ENCODE data around the gene RIT2.

The RIT2 gene

DNA sequence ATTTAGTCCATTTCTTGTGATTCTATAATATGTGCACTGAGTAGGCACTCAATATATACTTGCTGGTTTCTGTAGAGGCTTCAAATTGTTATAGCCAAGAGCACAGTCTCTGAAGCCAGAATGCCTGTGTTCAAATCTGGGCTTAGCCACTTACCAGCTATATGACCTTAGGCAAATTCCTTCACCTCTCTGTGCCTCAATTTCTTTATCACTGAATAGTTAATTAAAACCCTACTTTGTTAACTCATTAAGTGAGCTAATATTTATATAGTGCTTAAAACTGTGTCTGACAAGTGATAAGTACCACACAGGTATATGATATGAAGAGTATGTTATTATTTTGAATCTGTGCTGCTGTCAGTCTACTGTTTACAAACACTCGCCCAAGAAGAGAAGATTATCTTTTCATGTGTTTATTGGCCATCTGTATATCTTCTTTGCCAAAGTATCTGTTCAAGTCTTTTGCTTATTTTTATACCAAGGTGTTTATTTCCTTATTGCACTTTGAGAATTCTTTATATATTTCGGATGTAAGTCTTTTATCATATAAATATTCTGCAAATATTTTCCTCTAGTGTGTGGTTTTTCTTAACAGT, 1.3 kb upstream of the RIT2 start:
- Histone ChIP-seq H3F3A (ENCODE audit: insufficient read depth, low read length) (no peaks in the 10 kb centered on the region), H3K4me2 (ENCODE audit: low read length) (no peak overlapping the region), H3K79me2 (ENCODE audit: insufficient read depth, low read length) (no peaks in the 10 kb centered on the region), H4K20me1 (ENCODE audit: insufficient read depth, low read length) (no peaks in the 10 kb centered on the region), H2AFZ (ENCODE audit: low read length) (no peak overlapping the region), H3K9ac (ENCODE audit: low read length) (no peak overlapping the region), H3K27me3 (ENCODE audit: insufficient read depth, low read length) (no peaks in the 10 kb centered on the region), H3K27ac (ENCODE audit: low read depth, low read length, poor library complexity, severe bottlenecking) (no peak overlapping the region), H3K9me2 (ENCODE audit: low read depth, low read length) (no peaks in the 10 kb centered on the region), H3K4me3 (ENCODE audit: low read depth, low read length, poor library complexity, severe bottlenecking) (no peak overlapping the region), H3K9me3 (ENCODE audit: low read length) (no peaks in the 10 kb centered on the region), H3K4me1 (ENCODE audit: insufficient read depth, low read length, severe bottlenecking) (no peaks in the 10 kb centered on the region), H3K36me3 (ENCODE audit: insufficient read depth, low read length) (no peaks in the 10 kb centered on the region)
- no peak for TF ChIP-seq EZH2 (IDR thresholded peaks at IDR 0.05; ENCODE audit: borderline replicate concordance, low read length)
- TF ChIP-seq, protein P1, sequence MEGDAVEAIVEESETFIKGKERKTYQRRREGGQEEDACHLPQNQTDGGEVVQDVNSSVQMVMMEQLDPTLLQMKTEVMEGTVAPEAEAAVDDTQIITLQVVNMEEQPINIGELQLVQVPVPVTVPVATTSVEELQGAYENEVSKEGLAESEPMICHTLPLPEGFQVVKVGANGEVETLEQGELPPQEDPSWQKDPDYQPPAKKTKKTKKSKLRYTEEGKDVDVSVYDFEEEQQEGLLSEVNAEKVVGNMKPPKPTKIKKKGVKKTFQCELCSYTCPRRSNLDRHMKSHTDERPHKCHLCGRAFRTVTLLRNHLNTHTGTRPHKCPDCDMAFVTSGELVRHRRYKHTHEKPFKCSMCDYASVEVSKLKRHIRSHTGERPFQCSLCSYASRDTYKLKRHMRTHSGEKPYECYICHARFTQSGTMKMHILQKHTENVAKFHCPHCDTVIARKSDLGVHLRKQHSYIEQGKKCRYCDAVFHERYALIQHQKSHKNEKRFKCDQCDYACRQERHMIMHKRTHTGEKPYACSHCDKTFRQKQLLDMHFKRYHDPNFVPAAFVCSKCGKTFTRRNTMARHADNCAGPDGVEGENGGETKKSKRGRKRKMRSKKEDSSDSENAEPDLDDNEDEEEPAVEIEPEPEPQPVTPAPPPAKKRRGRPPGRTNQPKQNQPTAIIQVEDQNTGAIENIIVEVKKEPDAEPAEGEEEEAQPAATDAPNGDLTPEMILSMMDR (IDR thresholded peaks at IDR 0.05; ENCODE audit: low read length), result no peak

DNA sequence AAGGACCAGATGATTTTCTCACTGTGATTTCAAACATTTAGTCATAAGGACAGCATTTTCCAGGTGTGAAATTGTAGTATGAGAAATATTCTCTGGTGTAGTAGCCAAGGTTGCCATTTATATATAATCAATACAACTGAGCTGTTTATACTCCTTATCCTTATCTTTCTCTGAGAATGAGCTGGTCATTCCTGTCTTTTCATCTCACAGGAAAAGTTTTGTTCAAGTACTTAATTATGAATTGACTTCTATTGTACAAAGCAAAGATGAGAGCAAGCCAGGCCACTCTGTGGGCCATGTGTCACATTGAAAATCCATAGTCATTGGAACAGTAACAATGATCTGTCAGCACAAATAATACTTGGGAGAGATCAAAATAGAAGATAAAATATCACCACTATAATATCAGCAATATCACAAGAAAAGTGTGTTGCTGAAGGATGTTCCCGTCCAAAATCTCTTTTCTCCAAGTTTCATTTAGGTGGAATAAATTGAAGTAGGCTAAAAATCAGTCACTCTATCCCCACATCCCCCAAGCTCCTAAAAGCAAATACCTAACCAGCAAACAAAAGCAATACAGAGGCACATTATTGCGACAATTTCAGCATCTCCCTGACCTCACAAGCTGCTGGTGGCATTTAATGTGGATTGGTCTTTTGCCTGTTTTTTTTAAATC, 2.1 kb downstream of the RIT2 start:
- H3K4me3 ChIP-seq (ENCODE audit: low read depth, low read length, poor library complexity, severe bottlenecking), result no peak overlapping the region

DNA sequence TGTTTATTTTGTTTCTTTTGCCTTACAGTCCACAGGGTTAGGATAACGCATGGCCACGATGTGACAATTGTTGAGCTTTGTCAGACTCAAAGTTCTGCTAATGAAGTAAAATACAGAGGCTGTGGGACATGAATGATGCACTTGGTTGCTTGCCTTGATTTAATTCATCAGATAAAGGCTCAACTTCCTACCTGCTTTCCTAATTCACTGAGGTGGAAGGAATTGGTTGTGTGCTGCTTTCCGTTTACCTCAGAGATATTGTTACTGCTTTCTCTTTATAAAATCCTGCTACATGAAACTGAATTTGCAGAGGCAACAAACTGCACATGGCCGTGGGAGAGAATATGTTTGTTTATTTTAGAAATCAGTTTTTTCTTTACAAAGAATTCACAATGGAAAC, 6.6 kb downstream of the RIT2 start:
- Histone ChIP-seq H3K9me3 (ENCODE audit: low read length) (no peaks in the 10 kb centered on the region), H3K4me2 (ENCODE audit: low read length) (no peak overlapping the region), H3F3A (ENCODE audit: insufficient read depth, low read length) (no peaks in the 10 kb centered on the region), H3K4me1 (ENCODE audit: insufficient read depth, low read length, severe bottlenecking) (no peaks in the 10 kb centered on the region), H3K79me2 (ENCODE audit: insufficient read depth, low read length) (no peaks in the 10 kb centered on the region), H2AFZ (ENCODE audit: low read length) (no peak overlapping the region), H3K9me2 (ENCODE audit: low read depth, low read length) (no peaks in the 10 kb centered on the region), H3K36me3 (ENCODE audit: insufficient read depth, low read length) (no peaks in the 10 kb centered on the region), H3K4me3 (ENCODE audit: low read depth, low read length, poor library complexity, severe bottlenecking) (no peak overlapping the region), H4K20me1 (ENCODE audit: insufficient read depth, low read length) (no peaks in the 10 kb centered on the region), H3K9ac (ENCODE audit: low read length) (no peak overlapping the region), H3K27me3 (ENCODE audit: insufficient read depth, low read length) (no peaks in the 10 kb centered on the region), H3K27ac (ENCODE audit: low read depth, low read length, poor library complexity, severe bottlenecking) (no peak overlapping the region)
- TF ChIP-seq, protein P1 (IDR thresholded peaks at IDR 0.05; ENCODE audit: low read length), result no peak
- no peak for TF ChIP-seq EZH2 (IDR thresholded peaks at IDR 0.05; ENCODE audit: borderline replicate concordance, low read length)

More for the DNA sequence above, 2.1 kb downstream of the RIT2 start:
- Histone ChIP-seq H2AFZ (ENCODE audit: low read length) (no peak overlapping the region), H3K4me2 (ENCODE audit: low read length) (no peak overlapping the region), H3K9me3 (ENCODE audit: low read length) (no peaks in the 10 kb centered on the region), H4K20me1 (ENCODE audit: insufficient read depth, low read length) (no peaks in the 10 kb centered on the region), H3K9ac (ENCODE audit: low read length) (no peak overlapping the region), H3K27me3 (ENCODE audit: insufficient read depth, low read length) (no peaks in the 10 kb centered on the region), H3K9me2 (ENCODE audit: low read depth, low read length) (no peaks in the 10 kb centered on the region), H3K36me3 (ENCODE audit: insufficient read depth, low read length) (no peaks in the 10 kb centered on the region), H3K4me1 (ENCODE audit: insufficient read depth, low read length, severe bottlenecking) (no peaks in the 10 kb centered on the region), H3K27ac (ENCODE audit: low read depth, low read length, poor library complexity, severe bottlenecking) (no peak overlapping the region), H3K79me2 (ENCODE audit: insufficient read depth, low read length) (no peaks in the 10 kb centered on the region), H3F3A (ENCODE audit: insufficient read depth, low read length) (no peaks in the 10 kb centered on the region)
- TF ChIP-seq, protein P1 (IDR thresholded peaks at IDR 0.05; ENCODE audit: low read length), result no peak
- TF ChIP-seq EZH2 (IDR thresholded peaks at IDR 0.05; ENCODE audit: borderline replicate concordance, low read length), result no peak

Measured in OCI-LY1 (cell line).